SK-N-SH treated with all-trans-retinoic acid at 6 μM for 48 hours (cell line): Measurements from ENCODE around the gene ANKRD2.

Experiments
- ATAC-seq: fragments of 200-7000 bp; cut with Tn5 transposase; 3 replicates; pipeline ENCODE4 v1.9.1; 2020; ENCODE audit warnings: mild to moderate bottlenecking, moderate library complexity
- ARNTL ChIP-seq: fragments of 450-650 bp; formaldehyde crosslinking; IDR thresholded peaks from 2 replicates; pipeline ENCODE4 v1.5.0; 2020; ENCODE audit warnings: low read depth, mild to moderate bottlenecking, moderate library complexity, borderline replicate concordance
- BACH2 ChIP-seq: fragments of 250-450 bp; sonication (Bioruptor Pico); IDR thresholded peaks from 2 replicates; pipeline ENCODE4 v1.9.0; 2021; ENCODE audit warnings: mild to moderate bottlenecking, borderline replicate concordance
- CREB5 ChIP-seq: fragments of 250-450 bp; sonication (Bioruptor Pico); IDR thresholded peaks from 2 replicates; pipeline ENCODE4 v1.5.1; 2020; ENCODE audit warnings: low read depth, mild to moderate bottlenecking, moderate library complexity
- CSDC2 ChIP-seq: fragments of 250-450 bp; sonication (Bioruptor Pico); IDR thresholded peaks from 2 replicates; pipeline ENCODE4 v1.5.0; 2020; ENCODE audit warnings: mild to moderate bottlenecking, moderate library complexity
- CSRNP3 ChIP-seq: fragments of 250-450 bp; sonication (Bioruptor Pico); IDR thresholded peaks from 2 replicates; pipeline ENCODE4 v1.5.1; 2021; ENCODE audit warnings: mild to moderate bottlenecking, moderate library complexity
- ESRRG ChIP-seq: fragments of 250-450 bp; sonication (Bioruptor Pico); IDR thresholded peaks from 2 replicates; pipeline ENCODE4 v1.6.1; 2021; ENCODE audit warnings: mild to moderate bottlenecking
- GLIS3 ChIP-seq: fragments of 250-450 bp; sonication (Bioruptor Pico); IDR thresholded peaks from 2 replicates; pipeline ENCODE4 v1.5.0; 2020; ENCODE audit warnings: mild to moderate bottlenecking, moderate library complexity
- ISL1 ChIP-seq: fragments of 250-450 bp; sonication (Bioruptor Pico); IDR thresholded peaks from 2 replicates; pipeline ENCODE4 v2.1.2; 2022; ENCODE audit warnings: mild to moderate bottlenecking, moderate library complexity
- OSR1 ChIP-seq: fragments of 250-450 bp; sonication (Bioruptor Pico); IDR thresholded peaks from 2 replicates; pipeline ENCODE4 v1.8.0; 2022; ENCODE audit warnings: moderate library complexity, mild to moderate bottlenecking, inconsistent platforms
- POU6F1 ChIP-seq: fragments of 250-450 bp; sonication (Bioruptor Pico); IDR thresholded peaks from 2 replicates; pipeline ENCODE4 v1.8.0; 2021; ENCODE audit warnings: low read depth, mild to moderate bottlenecking, moderate library complexity, borderline replicate concordance
- PPARA ChIP-seq: fragments of 250-450 bp; sonication (Bioruptor Pico); IDR thresholded peaks from 2 replicates; pipeline ENCODE4 v1.5.0; 2020; ENCODE audit warnings: mild to moderate bottlenecking, borderline replicate concordance
- RARB ChIP-seq: fragments of 250-450 bp; sonication (Bioruptor Pico); IDR thresholded peaks from 2 replicates; pipeline ENCODE4 v1.8.0; 2021; ENCODE audit warnings: mild to moderate bottlenecking, moderate library complexity
- SNAI2 ChIP-seq: fragments of 250-450 bp; sonication (Bioruptor Pico); IDR thresholded peaks from 2 replicates; pipeline ENCODE4 v1.5.0; 2020; ENCODE audit warnings: mild to moderate bottlenecking, moderate library complexity
- TOX ChIP-seq: fragments of 250-450 bp; sonication (Bioruptor Pico); IDR thresholded peaks from 2 replicates; pipeline ENCODE4 v1.8.0; 2021; ENCODE audit warnings: mild to moderate bottlenecking, moderate library complexity, borderline replicate concordance
- ZC3H10 ChIP-seq: fragments of 250-450 bp; sonication (Bioruptor Pico); IDR thresholded peaks from 2 replicates; pipeline ENCODE4 v1.5.1; 2021; ENCODE audit warnings: mild to moderate bottlenecking, moderate library complexity
- ZFP3 ChIP-seq: fragments of 250-450 bp; sonication (Bioruptor Pico); IDR thresholded peaks from 2 replicates; pipeline ENCODE4 v1.5.0; 2020; ENCODE audit warnings: mild to moderate bottlenecking, moderate library complexity
- ZFP30 ChIP-seq: fragments of 450-650 bp; formaldehyde crosslinking; IDR thresholded peaks from 2 replicates; pipeline ENCODE4 v1.5.0; 2022; ENCODE audit warnings: mild to moderate bottlenecking, moderate library complexity
- ZNF565 ChIP-seq: fragments of 450-650 bp; formaldehyde crosslinking; conservative IDR thresholded peaks from 2 replicates; pipeline ENCODE4 v1.5.0; 2020; ENCODE audit warnings: low read depth, mild to moderate bottlenecking, moderate library complexity
- ZNF70 ChIP-seq: fragments of 450-650 bp; formaldehyde crosslinking; IDR thresholded peaks from 2 replicates; pipeline ENCODE4 v1.5.0; 2020; ENCODE audit warnings: mild to moderate bottlenecking, moderate library complexity
- ZNF8 ChIP-seq: fragments of 450-650 bp; formaldehyde crosslinking; IDR thresholded peaks from 2 replicates; pipeline ENCODE4 v1.5.0; 2020; ENCODE audit warnings: mild to moderate bottlenecking, moderate library complexity
- TF ChIP-seq, protein P1 (sequence below): fragments of 250-450 bp; sonication (Bioruptor Pico); IDR thresholded peaks from 2 replicates; pipeline ENCODE4 v1.5.0; 2020; ENCODE audit warnings: mild to moderate bottlenecking, moderate library complexity
- TF ChIP-seq, protein P2 (sequence below): fragments of 250-450 bp; sonication (Bioruptor Pico); IDR thresholded peaks from 2 replicates; pipeline ENCODE4 v1.8.0; 2020; ENCODE audit warnings: mild to moderate bottlenecking, moderate library complexity, borderline replicate concordance

The ANKRD2 gene

GRCh38 chr10:97577701-97578100 lies 5.1 kb downstream of the ANKRD2 start:
- ATAC-seq: no peak

DNA sequence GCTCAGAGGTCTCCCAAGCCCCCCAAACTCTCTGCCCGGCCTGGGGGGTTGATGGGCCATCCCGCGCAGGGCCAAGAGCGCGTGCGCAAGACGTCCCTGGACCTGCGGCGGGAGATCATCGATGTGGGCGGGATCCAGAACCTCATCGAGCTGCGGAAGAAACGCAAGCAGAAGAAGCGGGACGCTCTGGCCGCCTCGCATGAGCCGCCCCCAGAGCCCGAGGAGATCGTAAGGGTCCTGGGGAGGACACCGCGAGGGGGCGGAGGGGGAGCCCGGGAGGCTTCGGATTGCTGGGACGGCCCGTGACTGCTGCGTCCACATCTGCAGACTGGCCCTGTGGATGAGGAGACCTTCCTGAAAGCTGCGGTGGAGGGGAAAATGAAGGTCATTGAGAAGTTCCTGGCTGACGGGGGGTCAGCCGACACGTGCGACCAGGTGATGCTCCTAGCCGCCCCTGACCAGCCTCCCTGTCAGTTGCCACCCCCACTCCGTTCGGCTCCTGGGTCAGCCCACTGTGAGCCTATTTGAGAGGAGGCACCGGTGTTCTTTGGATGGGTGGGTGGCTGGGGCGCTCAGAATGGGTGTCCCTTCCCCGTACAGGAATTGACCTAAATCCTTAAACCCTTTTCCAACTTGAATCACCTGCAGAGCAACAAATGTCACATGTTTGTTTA lies 5.7 kb downstream of the ANKRD2 start:
- ATAC-seq: no peak
- TF ChIP-seq RARB (CRISPR knock-in tag) (no peak), ZNF70 (no peak), ZNF8 (CRISPR knock-in tag) (no peak), CSDC2 (CRISPR knock-in tag) (no peak), ZC3H10 (no peak), TOX (CRISPR knock-in tag) (no peak), PPARA (CRISPR knock-in tag) (no peak)
- TF ChIP-seq, all 23 proteins: peak for 0

More at GRCh38 chr10:97577701-97578100, 5.1 kb downstream of the ANKRD2 start:
- TF ChIP-seq SNAI2: no peak
- no peak for TF ChIP-seq ZC3H10
- no peak for TF ChIP-seq ISL1
- no peak for TF ChIP-seq ZFP3 (CRISPR knock-in tag)
- TF ChIP-seq CSDC2 (CRISPR knock-in tag): no peak
- TF ChIP-seq ZNF565: no peak
- TF ChIP-seq, protein P1, sequence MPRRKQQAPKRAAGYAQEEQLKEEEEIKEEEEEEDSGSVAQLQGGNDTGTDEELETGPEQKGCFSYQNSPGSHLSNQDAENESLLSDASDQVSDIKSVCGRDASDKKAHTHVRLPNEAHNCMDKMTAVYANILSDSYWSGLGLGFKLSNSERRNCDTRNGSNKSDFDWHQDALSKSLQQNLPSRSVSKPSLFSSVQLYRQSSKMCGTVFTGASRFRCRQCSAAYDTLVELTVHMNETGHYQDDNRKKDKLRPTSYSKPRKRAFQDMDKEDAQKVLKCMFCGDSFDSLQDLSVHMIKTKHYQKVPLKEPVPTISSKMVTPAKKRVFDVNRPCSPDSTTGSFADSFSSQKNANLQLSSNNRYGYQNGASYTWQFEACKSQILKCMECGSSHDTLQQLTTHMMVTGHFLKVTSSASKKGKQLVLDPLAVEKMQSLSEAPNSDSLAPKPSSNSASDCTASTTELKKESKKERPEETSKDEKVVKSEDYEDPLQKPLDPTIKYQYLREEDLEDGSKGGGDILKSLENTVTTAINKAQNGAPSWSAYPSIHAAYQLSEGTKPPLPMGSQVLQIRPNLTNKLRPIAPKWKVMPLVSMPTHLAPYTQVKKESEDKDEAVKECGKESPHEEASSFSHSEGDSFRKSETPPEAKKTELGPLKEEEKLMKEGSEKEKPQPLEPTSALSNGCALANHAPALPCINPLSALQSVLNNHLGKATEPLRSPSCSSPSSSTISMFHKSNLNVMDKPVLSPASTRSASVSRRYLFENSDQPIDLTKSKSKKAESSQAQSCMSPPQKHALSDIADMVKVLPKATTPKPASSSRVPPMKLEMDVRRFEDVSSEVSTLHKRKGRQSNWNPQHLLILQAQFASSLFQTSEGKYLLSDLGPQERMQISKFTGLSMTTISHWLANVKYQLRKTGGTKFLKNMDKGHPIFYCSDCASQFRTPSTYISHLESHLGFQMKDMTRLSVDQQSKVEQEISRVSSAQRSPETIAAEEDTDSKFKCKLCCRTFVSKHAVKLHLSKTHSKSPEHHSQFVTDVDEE (CRISPR knock-in tag): no peak
- no peak for TF ChIP-seq GLIS3 (CRISPR knock-in tag)
- TF ChIP-seq ARNTL (CRISPR knock-in tag): no peak
- no peak for TF ChIP-seq BACH2 (CRISPR knock-in tag)
- no peak for TF ChIP-seq CREB5
- no peak for TF ChIP-seq TOX (CRISPR knock-in tag)
- TF ChIP-seq OSR1 (CRISPR knock-in tag): no peak
- TF ChIP-seq ZFP30 (CRISPR knock-in tag): no peak
- no peak for TF ChIP-seq RARB (CRISPR knock-in tag)
- TF ChIP-seq POU6F1: no peak
- TF ChIP-seq CSRNP3: no peak

DNA sequence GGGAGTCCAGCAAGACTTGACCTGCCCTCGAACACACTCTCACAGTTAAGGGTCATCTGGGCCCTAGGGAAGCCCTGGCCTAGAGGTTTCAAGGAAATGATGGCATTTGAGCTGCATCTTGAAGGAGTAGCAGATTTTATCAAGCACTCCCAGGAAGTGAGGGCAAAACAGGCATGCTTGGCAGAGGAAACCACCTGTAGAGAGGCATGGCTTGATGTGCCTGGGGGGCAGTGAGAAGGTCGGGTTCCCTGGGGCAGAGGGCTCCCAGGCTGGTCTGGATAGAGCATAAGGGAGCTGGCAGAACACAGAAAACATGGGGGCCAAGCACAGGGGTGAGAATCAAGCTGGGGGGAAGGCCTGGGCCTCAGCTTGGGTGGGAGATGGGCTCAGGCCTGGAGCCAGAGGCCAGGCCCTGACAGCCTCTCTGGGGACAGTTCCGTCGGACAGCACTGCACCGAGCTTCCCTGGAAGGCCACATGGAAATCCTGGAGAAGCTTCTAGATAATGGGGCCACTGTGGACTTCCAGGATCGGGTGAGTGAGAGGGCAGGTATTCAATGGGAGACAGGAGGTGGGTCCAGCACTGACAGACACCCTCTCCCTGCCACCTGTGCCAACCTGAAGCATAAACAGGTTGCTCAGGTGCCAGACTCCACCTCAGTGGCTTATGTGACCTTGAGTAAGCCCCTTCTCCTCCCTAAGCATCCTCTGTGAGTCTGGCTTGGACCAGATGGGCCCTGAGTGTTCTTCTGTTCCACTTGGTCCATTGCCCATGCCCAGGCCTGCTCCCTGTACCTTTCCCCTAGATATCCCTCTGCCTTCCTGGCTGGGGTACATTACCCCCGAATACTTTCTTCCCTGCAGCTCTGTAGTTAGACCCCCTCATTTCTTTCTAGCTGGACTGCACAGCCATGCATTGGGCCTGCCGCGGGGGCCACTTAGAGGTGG lies 8.1 kb downstream of the ANKRD2 start:
- TF ChIP-seq, protein P2, sequence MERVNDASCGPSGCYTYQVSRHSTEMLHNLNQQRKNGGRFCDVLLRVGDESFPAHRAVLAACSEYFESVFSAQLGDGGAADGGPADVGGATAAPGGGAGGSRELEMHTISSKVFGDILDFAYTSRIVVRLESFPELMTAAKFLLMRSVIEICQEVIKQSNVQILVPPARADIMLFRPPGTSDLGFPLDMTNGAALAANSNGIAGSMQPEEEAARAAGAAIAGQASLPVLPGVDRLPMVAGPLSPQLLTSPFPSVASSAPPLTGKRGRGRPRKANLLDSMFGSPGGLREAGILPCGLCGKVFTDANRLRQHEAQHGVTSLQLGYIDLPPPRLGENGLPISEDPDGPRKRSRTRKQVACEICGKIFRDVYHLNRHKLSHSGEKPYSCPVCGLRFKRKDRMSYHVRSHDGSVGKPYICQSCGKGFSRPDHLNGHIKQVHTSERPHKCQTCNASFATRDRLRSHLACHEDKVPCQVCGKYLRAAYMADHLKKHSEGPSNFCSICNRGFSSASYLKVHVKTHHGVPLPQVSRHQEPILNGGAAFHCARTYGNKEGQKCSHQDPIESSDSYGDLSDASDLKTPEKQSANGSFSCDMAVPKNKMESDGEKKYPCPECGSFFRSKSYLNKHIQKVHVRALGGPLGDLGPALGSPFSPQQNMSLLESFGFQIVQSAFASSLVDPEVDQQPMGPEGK (CRISPR knock-in tag): no peak
- TF ChIP-seq CREB5: no peak
- TF ChIP-seq, protein P1 (CRISPR knock-in tag): no peak
- no peak for TF ChIP-seq OSR1 (CRISPR knock-in tag)
- TF ChIP-seq RARB (CRISPR knock-in tag): no peak
- no peak for TF ChIP-seq ZFP30 (CRISPR knock-in tag)
- no peak for TF ChIP-seq ZNF8 (CRISPR knock-in tag)
- TF ChIP-seq ARNTL (CRISPR knock-in tag): no peak
- no peak for TF ChIP-seq ESRRG (CRISPR knock-in tag)
- no peak for ATAC-seq
